ENCODE results near the gene ARID5B.

ARID5B gene

DNA sequence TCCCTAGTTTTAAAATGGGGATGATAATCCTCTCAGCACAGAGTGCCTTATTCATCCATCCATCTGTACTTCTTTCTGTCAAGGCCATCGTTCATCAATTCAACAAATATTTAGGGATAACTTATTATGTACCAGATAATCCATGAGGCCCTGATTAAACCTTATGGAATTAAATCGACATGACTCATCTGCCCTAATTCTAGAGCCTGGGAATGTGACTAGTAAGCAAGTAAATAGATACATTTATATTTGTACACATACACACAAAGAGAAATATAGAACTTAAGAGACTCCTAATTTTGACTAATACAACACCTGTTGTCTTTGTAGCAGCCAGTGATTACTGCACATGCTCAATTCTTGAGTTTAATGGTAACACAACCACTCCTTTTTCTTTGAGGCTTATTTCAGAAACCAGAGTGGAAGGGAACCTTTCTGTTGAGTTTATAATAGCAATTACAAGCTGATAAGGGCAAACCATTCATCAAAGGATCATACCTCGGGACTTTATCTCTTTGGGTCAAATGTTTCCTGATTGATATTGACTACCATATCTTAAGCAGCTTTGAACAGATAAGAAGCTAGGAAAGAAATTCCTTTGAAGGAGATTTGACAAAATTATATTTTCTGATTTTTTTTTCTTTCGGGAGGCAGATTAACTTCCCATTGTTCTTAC lies 122.7 kb downstream of the ARID5B start:
- TF ChIP-seq, protein P1, sequence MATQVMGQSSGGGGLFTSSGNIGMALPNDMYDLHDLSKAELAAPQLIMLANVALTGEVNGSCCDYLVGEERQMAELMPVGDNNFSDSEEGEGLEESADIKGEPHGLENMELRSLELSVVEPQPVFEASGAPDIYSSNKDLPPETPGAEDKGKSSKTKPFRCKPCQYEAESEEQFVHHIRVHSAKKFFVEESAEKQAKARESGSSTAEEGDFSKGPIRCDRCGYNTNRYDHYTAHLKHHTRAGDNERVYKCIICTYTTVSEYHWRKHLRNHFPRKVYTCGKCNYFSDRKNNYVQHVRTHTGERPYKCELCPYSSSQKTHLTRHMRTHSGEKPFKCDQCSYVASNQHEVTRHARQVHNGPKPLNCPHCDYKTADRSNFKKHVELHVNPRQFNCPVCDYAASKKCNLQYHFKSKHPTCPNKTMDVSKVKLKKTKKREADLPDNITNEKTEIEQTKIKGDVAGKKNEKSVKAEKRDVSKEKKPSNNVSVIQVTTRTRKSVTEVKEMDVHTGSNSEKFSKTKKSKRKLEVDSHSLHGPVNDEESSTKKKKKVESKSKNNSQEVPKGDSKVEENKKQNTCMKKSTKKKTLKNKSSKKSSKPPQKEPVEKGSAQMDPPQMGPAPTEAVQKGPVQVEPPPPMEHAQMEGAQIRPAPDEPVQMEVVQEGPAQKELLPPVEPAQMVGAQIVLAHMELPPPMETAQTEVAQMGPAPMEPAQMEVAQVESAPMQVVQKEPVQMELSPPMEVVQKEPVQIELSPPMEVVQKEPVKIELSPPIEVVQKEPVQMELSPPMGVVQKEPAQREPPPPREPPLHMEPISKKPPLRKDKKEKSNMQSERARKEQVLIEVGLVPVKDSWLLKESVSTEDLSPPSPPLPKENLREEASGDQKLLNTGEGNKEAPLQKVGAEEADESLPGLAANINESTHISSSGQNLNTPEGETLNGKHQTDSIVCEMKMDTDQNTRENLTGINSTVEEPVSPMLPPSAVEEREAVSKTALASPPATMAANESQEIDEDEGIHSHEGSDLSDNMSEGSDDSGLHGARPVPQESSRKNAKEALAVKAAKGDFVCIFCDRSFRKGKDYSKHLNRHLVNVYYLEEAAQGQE (IDR thresholded peaks at IDR 0.05; ENCODE audit: insufficient read depth in 1 of 2, low read depth in 2 of 2, low read length in 2 of 2): no peak
- TF ChIP-seq SIN3A (IDR thresholded peaks at IDR 0.05; ENCODE audit: borderline replicate concordance, insufficient read depth, low read length) (no peak), TAF1 (IDR thresholded peaks at IDR 0.05; ENCODE audit: borderline replicate concordance, insufficient read depth, low read length) (no peak), POLR2AphosphoS5 (IDR thresholded peaks at IDR 0.05; ENCODE audit: low read depth, low read length) (no peak), FOXP2 (optimal IDR thresholded peaks at IDR 0.05; ENCODE audit: borderline replicate concordance, extremely low read depth, extremely low read length, insufficient read depth) (no peak)

DNA sequence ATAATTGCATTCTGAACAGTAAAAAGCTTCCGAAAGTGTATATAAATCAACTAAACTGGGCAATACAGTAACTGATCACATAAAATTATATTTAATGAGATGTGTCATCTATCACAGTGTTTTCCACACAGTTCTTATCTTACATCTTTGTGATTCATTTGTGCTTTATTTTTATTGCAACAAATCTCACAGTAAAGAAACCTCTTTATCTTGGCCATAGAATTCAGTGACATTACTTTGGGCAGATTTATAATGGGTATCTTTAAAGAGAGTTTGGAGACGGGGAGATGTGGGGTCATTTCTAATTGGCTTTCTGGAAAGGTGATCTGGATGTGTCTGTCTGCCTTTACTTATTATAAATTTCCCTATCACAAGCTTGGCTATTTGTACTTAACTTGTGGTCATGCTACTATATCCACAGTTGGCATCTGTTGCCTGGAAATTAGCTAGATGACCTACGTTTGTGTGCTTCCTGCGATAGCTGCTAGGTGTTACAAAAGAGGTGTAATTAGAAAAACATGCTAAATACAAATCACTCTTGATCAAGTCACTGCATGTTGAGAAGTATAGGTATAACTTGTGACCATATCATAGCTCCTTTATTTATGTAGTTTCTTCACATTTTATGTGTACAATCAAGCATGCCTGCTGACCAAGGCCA lies 123.8 kb downstream of the ARID5B start:
- TF ChIP-seq TAF1 (IDR thresholded peaks at IDR 0.05; ENCODE audit: borderline replicate concordance, insufficient read depth, low read length) (no peak), POLR2AphosphoS5 (IDR thresholded peaks at IDR 0.05; ENCODE audit: low read depth, low read length) (no peak), FOXP2 (optimal IDR thresholded peaks at IDR 0.05; ENCODE audit: borderline replicate concordance, extremely low read depth, extremely low read length, insufficient read depth) (no peak), SIN3A (IDR thresholded peaks at IDR 0.05; ENCODE audit: borderline replicate concordance, insufficient read depth, low read length) (no peak)
- TF ChIP-seq, protein P1 (IDR thresholded peaks at IDR 0.05; ENCODE audit: insufficient read depth in 1 of 2, low read depth in 2 of 2, low read length in 2 of 2): no peak

DNA sequence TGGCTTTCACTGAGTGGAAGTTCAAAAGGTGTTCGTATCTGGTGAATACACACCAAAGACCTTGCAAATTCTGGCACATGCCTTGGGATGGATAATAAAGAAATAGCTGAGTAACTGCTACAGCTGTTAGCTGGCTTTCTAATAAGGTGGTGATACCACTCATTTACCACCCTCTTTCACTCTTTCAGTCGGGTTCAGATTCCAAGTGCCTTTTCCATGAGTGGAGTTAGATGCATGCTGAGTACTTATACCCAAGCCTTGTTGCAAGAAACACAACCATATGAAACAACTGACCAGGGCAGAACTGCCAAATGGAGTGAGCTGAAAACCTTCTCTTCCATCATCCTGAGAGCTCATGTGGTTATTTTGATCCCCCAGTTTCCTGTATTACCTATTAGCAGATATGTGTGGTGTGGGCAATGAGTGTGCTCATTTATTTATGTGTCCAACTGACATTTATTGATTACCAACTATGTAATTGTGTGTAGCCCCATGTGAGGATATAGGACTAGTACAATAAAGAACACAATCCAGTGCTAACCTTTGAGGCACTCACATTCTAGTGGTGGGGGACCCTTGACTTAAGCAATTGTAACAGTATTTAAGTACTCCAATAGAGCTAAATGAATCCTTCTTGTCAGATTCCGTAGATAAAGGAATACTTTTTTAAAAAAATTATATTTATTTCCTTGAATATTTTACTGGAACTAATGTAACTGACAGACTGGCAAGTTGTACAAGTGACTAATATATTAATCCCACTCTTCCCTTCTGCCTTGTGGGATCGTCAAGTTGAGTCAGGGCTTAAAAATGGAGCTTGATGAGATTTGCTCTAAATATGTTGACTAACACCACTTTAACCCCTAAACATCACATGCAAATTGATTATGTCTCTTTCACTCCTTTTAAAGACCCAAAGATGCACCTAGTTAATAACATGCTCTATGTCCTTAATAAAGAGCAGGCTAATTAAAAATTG lies 124.7 kb downstream of the ARID5B start:
- TF ChIP-seq, protein P1 (IDR thresholded peaks at IDR 0.05; ENCODE audit: insufficient read depth in 1 of 2, low read depth in 2 of 2, low read length in 2 of 2): no peak

DNA sequence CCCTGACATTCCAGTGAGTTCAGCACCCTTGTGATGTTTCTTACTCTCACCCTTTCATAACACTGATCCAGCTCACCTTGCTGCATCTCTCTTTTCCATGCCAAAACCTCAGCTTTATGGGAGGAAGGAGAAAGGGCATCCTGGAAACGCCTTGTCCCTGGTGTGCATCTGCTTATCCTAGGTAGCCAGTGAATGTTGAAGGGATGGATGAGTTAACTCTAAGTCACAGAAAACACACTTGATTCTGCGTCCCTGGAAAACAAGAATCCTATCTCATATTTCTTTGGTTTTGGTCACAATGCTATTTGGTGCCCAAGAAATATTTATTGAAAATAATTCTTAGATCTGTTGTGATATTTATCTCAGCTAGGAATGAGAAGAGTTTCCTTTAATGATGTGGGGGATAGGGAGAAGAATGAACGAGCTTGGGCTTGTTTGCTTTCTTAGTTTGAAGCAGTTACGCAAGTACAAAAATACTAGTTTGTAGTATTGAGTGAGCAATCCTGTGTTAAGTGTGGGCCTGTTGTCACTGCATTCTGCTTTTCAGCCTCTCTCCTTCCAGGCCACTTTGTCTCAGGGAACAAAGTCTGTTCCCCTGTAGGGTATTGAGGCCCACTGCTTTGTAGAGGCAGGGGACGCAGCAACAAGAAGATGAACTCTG lies 126.5 kb downstream of the ARID5B start:
- TF ChIP-seq POLR2AphosphoS5 (IDR thresholded peaks at IDR 0.05; ENCODE audit: low read depth, low read length) (no peak), TAF1 (IDR thresholded peaks at IDR 0.05; ENCODE audit: borderline replicate concordance, insufficient read depth, low read length) (no peak), FOXP2 (optimal IDR thresholded peaks at IDR 0.05; ENCODE audit: borderline replicate concordance, extremely low read depth, extremely low read length, insufficient read depth) (no peak), SIN3A (IDR thresholded peaks at IDR 0.05; ENCODE audit: borderline replicate concordance, insufficient read depth, low read length) (no peak)
- TF ChIP-seq, protein P1 (IDR thresholded peaks at IDR 0.05; ENCODE audit: insufficient read depth in 1 of 2, low read depth in 2 of 2, low read length in 2 of 2): no peak

Measured in PFSK-1 (cell line).